Measurements from ENCODE around the gene AZU1.

AZU1 gene

DNA sequence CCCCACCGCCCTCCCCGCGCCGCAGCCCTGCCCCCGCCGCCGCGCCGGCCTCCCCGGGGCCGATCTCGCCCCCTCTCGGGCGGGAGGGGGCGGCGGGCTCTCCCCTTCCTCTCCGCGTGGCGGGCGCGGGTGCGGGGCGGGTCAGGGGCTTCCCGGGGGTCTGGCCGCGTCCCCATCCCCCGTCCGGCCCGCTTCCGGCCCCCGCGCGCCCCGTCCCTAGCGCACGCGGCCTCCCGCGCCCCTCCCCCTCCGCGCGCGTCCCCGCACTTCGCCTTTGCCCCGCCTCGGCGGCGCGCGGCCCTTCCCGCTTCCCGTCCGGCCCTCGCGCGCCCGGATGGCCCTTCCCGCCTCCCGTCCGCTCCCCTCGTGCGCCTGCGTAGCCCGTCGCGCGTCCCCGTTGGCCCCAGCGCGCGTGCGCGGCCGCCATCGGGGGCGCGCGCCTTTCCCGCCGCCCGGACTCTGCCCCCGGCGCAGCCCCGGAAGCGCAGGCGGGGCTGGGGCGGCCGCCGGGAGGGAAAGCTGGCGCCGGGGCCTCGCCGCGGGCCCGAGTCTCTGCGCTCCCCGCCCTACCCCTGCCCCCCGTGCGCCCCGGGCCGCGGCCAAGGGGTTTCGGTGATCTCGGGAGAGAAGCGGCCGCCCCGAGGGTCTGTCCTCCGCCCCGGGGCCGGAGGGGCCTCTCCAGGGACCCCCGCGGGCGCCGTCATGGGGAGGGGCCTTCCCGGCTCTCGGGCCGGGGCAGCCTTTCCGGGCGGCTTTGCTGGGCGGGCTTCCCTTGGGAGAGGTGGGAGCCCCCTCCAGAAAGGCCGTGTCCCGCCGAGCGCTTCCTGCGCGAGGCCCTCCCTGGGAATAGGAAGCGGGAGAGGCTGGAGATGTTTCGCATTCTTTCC lies 29.9 kb upstream of the AZU1 start:
- DNase-seq (ENCODE audit: low read depth in 1 of 2, low spot score in 1 of 2), result peak; percentile 72 to 84

DNA sequence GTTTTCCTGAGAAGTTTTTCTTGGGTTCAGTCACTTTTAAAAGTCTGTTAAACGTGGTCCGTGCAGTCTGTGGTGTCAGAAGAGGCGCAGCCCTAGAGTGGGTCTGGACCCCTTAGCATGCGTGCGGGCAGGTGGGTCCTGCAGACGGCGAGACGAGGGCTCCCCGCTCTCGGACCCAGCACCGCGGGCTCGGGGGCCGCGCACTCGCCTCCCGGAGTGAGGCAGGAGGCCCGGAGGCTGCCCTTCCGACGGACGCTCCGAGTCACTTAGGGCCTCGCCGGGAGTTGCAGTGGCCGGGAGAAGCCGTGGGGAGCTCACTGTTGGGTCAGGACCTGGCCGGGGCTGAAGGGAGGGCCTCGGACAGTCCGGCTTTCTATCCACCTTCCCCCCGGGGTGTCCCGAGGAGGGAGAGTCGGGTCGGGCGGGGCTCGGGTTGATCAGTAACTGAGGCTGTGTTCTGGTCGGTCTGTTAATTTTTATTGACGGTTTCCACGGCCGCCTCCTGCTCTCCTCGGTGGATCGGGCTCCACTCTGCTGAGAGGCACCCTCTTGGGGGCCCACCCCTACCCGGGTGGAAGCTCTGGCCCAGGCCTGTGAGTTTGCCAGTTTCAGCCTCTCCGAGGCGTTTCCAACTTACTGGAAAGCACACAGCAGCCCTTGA lies 29.1 kb upstream of the AZU1 start:
- no peak for DNase-seq (ENCODE audit: low read depth in 1 of 2, low spot score in 1 of 2)

DNA sequence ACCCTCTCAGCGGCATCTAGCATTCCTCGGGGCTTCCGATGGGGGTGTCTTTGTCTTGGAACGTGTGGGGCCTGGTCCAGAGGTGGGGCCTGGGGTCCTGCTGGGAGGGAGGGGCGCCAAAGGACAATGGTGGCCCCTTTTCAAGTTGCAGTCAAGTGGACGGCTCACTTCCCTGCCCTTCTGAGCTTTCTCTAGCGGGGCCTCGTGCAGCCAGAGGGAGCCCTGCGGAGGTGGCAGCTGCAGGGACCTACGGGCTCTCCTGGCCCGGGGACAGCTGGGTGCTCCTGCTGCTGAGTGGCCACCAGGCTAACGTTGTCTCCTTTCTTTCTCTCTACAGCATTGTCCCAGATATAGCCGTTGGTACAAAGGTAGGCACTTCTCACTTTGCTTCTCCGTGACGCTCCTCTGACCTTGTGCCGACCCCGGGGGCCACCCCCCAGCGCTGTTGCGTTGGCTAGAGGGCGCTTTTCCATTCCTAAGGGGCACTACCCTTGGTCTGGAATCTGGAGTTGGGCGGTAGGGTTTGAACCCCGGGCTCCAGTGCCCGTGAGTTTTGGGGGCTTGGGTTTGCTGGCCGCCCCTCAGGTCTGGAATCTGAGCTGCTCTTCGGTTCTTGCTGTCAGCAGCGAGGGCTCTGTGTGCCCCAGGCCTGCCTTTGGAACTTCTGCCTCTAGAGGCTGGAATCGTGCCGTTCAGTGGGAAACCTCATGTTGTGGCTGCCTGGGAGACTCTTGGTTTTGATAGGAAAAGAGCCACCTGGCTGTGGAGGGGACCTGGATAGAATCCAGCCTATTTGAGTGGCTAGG lies 28.4 kb upstream of the AZU1 start:
- DNase-seq (ENCODE audit: low read depth in 1 of 2, low spot score in 1 of 2), result no peak

DNA sequence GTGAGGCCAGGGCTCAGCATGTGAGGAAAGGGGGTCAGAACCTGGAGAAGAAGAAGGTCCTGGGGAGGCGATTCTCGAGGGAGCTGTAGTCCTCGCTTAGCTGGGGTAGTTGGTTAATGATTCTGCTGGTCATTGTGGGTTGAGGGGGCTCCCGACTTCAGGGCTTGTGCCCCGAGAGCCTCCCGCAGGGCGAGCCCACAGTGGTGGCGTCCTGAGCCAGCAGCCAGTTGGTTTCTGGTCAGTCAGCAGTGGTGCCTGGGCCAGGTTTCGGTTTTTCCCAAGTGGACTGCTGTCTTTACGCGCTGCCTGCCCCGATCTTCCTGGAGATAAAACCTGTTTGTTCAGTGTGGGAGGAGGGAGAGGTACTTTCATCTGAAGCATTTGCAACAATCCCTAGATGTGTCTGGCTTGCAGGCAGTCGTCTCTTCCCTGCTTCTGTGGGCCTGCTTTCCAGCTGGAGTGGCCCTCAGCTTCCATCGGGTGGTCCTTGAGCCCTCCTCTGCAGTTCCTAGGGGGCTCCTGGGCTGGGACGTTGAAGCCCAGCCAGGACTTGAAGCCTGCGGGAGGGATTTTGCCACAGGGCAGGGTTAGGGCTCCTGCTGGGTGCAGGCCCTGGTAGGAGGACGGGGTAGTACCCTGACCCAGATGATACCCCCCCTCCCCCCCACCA lies 27.1 kb upstream of the AZU1 start:
- DNase-seq (ENCODE audit: low read depth in 1 of 2, low spot score in 1 of 2), result no peak

DNA sequence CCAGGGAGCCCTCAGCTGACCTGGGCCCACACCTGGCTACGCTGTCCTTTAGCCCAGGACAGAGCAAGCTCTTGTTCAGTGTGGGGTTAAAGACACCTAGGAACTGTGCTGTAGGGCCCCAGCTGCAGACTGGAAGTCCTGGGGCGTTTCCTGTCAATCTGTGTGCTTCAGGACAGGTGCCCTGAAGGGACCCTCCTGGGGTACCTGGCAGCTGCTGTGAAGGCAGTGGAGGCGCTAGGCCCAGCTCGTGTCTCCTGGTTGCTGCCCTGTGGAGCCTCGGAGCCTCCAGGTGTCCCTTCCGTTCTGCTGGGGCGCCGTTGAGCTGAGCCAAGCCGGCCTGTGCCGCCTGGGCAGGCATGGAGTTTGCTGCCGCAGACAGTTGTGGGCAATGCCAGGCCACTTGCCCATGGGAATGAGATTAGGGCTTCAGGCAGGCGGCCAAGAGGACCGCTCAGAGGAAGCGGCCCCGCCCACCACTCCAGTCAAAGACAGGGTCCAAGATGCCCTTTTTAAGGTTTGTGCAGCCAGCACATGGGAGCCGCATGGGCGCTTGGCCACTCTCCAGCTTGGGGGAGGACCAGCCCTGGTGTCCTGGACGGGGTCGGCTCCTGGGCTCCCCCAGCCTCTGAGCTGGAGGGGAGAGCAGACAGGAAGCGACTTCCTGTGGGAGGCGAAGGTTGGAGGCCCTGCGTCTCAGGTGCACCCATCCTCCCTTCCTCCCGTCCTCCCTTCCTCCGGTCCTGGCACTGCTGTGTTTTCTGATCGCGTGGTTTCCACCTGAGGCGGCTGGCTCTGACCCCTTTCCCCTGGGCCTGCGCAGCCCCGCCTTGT lies 26.4 kb upstream of the AZU1 start:
- no peak for DNase-seq (ENCODE audit: low read depth in 1 of 2, low spot score in 1 of 2)

DNA sequence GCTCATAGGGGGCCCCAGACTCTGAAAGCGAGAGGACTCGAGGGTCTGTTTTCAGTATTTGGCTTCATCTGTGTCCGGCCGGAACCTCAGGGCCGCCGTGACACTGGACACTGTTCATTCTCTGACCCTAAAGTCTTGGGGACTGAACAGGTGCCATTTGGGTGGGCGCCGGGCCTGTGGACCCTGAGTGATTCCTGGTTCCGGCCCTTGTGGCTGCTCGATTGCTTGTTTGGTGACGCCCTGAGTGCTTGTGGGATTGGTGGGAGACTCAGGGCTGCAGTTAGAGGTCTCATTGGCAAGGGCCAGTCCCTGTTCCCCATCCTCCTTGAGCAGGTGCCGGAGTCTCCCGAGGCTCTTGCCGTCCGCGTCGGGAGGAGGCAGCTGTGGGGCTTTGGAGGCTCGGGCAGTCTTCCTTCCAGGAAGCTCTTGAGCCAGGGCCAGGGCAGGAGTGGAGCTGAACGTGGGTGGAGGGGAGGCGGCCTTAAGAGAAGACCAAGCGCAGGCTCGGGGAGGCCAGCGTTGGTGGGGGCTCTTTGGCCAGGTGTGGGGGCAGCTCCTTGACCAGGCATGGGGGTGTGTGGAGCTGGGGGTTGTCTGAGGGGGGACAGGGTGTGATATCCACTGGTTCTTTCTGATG lies 25.7 kb upstream of the AZU1 start:
- no peak for DNase-seq (ENCODE audit: low read depth in 1 of 2, low spot score in 1 of 2)

DNA sequence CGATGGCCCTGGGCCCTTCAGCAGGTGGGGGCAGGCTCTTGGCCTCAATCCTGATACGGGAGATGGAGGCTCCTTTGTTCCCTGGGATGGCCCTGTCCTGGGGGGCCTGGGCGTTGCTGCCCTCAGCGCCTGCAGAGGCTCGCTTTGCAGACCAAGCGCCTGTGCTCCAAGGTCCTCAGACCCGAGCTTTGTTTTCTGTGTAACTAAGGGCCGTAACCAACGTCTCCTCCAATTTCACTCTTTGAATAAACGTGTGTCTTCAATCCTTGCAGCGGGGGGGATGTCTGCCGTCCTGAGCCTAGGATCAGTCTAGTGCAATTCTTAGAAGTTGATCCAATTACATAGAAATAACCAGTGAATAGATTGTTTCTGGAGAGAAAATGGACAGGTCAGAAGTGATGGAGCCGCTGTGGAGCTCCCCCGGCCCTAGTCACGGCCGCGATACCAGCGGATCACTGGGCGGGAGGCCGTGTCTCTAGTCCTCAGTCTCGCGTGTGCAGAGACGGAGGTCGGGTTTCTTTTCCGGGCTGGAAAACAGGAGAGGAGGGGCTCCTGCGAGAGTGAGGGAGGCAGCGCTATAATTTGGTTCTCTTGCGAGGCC lies 25.0 kb upstream of the AZU1 start:
- no peak for DNase-seq (ENCODE audit: low read depth in 1 of 2, low spot score in 1 of 2)

DNA sequence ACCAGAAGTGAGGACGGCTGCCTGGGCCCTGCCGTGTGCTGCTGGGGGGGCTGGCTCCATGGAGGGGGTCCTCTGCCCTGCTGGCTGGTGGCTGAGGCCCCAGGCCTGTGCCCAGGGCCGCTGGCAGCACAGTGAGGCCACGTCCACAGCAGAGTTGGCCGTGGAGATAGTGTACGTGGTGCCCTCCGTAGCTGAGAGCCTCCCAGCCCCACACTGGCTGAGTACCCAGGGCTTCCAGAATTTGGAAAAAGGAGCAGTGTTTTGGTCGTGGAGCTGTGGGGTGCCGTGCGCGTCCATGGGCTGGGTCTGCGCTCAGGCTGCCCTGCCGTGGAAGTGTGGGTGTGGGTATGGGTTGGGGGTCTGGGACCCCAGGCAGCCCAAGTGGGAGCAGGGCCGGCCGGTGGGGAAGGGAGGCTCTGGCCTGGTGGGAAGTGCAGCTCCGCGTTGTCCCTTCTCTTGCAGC lies 24.5 kb upstream of the AZU1 start:
- DNase-seq (ENCODE audit: low read depth in 1 of 2, low spot score in 1 of 2), result no peak

DNA sequence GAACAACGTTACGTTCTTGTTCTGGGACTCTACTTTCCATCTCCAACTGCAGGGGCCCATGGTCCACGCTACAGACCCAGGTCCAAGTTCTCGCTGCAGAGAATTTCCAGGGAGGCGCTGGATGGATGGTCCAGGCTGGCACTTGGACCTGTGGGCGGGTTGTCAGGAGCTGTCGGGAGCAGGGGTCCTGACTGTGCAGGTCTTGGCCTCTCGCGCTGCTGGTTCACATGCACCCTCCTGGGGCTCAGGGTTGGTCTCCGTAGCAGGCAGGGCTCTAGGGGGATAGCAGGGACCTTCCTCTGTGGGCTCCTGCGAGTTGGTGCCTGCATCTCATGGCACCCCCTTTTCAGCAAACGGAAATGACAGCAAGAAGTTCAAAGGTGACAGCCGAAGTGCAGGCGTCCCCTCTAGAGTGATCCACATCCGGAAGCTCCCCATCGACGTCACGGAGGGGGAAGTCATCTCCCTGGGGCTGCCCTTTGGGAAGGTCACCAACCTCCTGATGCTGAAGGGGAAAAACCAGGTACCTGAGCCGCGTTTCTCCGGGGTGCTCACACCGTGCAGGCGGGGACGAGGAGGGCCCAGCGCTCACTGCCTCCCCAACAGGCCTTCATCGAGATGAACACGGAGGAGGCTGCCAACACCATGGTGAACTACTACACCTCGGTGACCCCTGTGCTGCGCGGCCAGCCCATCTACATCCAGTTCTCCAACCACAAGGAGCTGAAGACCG lies 23.8 kb upstream of the AZU1 start:
- no peak for DNase-seq (ENCODE audit: low read depth in 1 of 2, low spot score in 1 of 2)

DNA sequence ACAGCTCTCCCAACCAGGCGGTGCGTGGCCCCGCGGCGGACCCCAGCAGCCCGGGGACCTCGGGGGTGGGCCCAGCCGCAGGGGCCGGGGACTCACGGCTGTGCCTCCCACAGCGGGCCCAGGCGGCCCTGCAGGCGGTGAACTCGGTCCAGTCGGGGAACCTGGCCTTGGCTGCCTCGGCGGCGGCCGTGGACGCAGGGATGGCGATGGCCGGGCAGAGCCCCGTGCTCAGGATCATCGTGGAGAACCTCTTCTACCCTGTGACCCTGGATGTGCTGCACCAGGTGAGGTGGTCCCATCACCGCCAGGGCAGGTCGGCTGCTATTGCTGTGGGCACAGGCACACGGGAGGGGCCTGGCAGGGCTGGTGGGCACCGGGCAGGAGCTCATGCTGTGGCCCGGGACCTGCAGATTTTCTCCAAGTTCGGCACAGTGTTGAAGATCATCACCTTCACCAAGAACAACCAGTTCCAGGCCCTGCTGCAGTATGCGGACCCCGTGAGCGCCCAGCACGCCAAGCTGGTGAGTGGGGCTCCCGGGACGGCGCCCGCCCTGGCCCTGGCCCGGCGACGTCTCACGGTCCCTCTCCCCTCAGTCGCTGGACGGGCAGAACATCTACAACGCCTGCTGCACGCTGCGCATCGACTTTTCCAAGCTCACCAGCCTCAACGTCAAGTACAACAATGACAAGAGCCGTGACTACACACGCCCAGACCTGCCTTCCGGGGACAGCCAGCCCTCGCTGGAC lies 23.0 kb upstream of the AZU1 start:
- no peak for DNase-seq (ENCODE audit: low read depth in 1 of 2, low spot score in 1 of 2)

DNA sequence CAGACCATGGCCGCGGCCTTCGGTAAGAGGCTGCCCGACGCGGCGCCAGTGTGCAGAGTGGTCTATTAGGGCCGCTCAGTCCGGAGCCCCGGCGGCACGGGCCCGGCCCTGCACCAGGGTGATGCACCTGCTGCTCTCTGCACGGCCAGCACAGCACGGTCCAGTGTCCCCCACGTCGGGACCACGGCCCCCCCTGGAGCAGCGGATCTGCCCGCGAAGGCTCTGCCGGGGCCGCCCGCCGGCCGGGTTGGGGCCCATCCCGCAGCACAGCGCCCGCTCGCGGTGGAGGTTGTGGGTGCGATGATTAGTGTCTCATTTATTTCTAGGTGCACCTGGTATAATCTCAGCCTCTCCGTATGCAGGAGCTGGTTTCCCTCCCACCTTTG lies 22.5 kb upstream of the AZU1 start:
- DNase-seq (ENCODE audit: low read depth in 1 of 2, low spot score in 1 of 2), result no peak

DNA sequence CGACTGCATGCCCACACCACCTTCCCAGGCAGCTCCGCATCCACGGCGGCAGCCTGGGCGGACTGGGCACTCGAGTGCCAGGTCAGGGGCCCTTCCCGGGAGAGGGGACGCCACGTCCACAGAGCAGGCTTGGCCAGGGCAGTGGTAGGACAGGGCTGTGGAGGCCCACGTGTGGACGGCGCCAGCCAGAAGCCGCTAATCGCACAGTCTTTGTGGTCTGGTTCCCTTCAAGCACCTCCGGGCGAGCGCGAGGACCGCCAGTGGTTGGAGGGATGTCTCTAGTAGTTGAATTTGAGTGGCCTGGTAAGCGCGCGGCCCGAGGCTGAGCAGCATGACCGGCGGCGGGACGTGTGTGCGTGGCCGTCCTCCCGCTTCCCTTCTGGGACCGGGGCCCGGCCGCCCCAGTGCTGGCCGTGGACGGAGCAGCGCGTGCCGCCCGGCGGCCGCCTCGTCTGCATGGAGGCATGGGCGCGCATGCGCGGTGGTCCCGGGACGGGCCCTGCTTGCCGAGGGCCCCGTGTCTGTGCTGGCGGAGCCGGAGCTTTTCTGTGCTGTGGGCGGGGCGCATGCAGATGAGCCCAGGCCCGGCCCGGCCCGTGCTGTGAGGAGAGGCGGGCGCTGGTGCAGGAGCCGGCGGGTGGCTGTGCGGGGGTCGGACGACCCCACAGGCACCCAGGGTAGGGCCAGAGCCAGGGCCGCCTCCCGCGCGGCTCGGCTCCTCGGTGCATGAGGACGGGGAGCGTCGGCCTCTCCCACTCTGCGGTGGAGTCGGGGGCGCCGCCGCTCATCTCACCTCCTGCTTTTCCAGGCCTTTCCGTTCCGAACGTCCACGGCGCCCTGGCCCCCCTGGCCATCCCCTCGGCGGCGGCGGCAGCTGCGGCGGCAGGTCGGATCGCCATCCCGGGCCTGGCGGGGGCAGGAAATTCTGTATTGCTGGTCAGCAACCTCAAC lies 21.8 kb upstream of the AZU1 start:
- DNase-seq (ENCODE audit: low read depth in 1 of 2, low spot score in 1 of 2), result no peak

DNA sequence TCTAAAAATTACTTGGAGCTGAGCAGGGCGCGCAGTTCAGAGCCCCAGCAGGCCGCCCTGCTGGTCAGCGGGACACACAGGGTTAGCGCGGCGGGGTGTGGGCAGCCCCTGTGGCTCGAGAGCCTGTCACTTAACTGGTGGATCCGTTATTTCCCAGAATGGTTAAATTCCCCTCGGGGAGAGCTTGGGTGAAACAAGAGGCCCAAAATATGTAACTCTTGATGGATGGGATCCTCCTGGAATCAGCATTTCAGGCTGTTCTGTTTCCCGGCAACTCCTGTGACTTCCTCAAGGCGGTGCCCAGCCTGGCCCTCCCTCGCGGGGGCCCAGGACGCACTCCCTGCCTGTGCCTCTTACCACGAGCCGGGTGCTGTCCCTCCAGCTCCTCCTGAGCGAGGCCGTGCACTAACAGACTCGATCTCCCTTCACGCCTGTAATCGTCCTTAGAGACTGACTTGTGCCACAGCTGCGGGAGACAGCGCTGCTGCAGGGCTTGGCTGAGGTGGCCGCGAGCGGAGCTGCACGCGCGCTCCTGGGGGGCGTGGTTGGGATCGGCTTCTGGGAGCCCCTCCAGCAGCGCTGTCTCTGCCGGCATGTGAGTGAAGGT lies 20.7 kb upstream of the AZU1 start:
- no peak for DNase-seq (ENCODE audit: low read depth in 1 of 2, low spot score in 1 of 2)

DNA sequence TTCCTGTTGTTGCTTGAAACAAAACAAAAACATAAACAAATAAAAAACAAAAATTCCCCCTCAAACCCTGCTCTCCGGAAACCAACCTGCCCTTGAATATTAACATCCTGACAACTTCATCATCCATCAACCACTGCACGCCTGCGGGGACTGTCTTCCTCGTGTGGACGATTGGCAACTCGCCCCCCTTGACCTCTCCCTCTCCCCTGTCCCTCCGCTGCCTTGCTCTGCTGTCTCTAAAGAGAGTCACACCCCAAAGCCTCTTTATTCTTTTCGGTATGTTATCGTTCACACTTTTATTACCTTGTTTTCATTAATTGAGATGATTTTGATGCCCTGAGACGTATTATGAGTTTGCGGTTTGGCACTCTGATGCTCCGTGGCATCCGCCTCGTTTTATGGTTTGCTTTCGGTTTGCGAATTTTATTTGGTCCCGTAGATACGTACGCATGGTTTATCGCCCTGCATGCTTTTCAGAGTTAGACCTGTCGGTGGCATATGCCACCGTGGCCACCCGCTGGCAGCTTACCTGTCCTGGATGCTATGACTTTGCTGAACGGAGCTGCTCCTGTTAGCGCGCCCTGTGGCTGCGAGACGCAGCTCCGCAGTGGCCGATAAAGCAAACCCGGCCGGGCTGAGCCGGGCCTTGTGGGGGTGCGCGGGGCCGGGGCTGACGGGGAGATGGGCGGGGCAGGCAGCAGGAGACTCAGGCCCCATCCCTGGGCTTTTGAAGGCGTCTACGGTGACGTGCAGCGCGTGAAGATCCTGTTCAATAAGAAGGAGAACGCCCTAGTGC lies 19.8 kb upstream of the AZU1 start:
- no peak for DNase-seq (ENCODE audit: low read depth in 1 of 2, low spot score in 1 of 2)

DNA sequence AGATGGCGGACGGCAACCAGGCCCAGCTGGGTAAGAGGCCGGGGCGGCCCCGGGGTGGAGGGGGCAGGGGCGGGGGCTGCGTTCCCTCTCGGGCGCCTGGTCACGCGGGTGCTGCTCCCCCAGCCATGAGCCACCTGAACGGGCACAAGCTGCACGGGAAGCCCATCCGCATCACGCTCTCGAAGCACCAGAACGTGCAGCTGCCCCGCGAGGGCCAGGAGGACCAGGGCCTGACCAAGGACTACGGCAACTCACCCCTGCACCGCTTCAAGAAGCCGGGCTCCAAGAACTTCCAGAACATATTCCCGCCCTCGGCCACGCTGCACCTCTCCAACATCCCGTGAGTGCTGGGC lies 19.2 kb upstream of the AZU1 start:
- DNase-seq (ENCODE audit: low read depth in 1 of 2, low spot score in 1 of 2), result no peak

Measured in activated CD4-positive, alpha-beta T cell treated with anti-CD3 and anti-CD28 coated beads, Interleukin-2, amount 50 U/mL, for 24 hours (primary cell).